ENCODE data around the gene HDAC7.

- TF ChIP-seq POLR2A (IDR thresholded peaks at IDR 0.05; ENCODE audit: low read depth) (no peak), POLR2AphosphoS5 (IDR thresholded peaks at IDR 0.05) (no peak), EP300 (IDR thresholded peaks at IDR 0.05) (no peak)
- TF ChIP-seq, protein P1, sequence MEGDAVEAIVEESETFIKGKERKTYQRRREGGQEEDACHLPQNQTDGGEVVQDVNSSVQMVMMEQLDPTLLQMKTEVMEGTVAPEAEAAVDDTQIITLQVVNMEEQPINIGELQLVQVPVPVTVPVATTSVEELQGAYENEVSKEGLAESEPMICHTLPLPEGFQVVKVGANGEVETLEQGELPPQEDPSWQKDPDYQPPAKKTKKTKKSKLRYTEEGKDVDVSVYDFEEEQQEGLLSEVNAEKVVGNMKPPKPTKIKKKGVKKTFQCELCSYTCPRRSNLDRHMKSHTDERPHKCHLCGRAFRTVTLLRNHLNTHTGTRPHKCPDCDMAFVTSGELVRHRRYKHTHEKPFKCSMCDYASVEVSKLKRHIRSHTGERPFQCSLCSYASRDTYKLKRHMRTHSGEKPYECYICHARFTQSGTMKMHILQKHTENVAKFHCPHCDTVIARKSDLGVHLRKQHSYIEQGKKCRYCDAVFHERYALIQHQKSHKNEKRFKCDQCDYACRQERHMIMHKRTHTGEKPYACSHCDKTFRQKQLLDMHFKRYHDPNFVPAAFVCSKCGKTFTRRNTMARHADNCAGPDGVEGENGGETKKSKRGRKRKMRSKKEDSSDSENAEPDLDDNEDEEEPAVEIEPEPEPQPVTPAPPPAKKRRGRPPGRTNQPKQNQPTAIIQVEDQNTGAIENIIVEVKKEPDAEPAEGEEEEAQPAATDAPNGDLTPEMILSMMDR (IDR thresholded peaks at IDR 0.05), result no peak
These were observed 70.8 kb downstream of the HDAC7 start for GRCh38 chr12:47748899-47749298.

Measured in esophagus muscularis mucosa (tissue), 4 donors.